ENCODE results near the gene OR6P1.

OR6P1 gene

GRCh38 chr1:158570480-158570879, at the start of gene OR6P1:
TSS of gene OR6P1 (minus strand) at chr1:158570580. CDS start at chr1:158563604, 6,976 bp downstream.
- DNase-seq, result no peak

GRCh38 chr1:158613764-158614163, 43.4 kb upstream of the OR6P1 start:
- DNase-seq, result no peak

GRCh38 chr1:158611916-158612315, 41.5 kb upstream of the OR6P1 start:
- no peak for DNase-seq

GRCh38 chr1:158607296-158607695, 36.9 kb upstream of the OR6P1 start:
- no peak for DNase-seq

GRCh38 chr1:158604968-158605367, 34.6 kb upstream of the OR6P1 start, which contains the start of gene OR10Z1:
TSS of gene OR10Z1 (plus strand) at chr1:158605268. CDS start at chr1:158606439, 1,171 bp downstream.
- DNase-seq, result no peak

- DNase-seq, result no peak
Observed at GRCh38 chr1:158600735-158601134, 30.4 kb upstream of the OR6P1 start.

- DNase-seq, result no peak
Observed at GRCh38 chr1:158586942-158587341, 16.6 kb upstream of the OR6P1 start.

- DNase-seq, result no peak
Observed at GRCh38 chr1:158583962-158584361, 13.6 kb upstream of the OR6P1 start.

- DNase-seq, result no peak
Observed at GRCh38 chr1:158579733-158580132, 9.4 kb upstream of the OR6P1 start, which contains the start of gene OR10X1. TSS of gene OR10X1 (minus strand) at chr1:158579899. CDS start at chr1:158579899, 0 bp downstream.

- no peak for DNase-seq
Observed at GRCh38 chr1:158577561-158577960, 7.2 kb upstream of the OR6P1 start.

GRCh38 chr1:158572226-158572625, 1.8 kb upstream of the OR6P1 start:
- no peak for DNase-seq

GRCh38 chr1:158564608-158565007, 5.8 kb downstream of the OR6P1 start:
- DNase-seq, result no peak

- DNase-seq, result no peak
Observed at GRCh38 chr1:158563853-158564252, 6.5 kb downstream of the OR6P1 start.

GRCh38 chr1:158559696-158560095, 10.7 kb downstream of the OR6P1 start:
- DNase-seq, result no peak

GRCh38 chr1:158554352-158554751, 16.0 kb downstream of the OR6P1 start, which contains the start of gene OR6Y1:
TSS of gene OR6Y1 (minus strand) at chr1:158554405. CDS start at chr1:158548105, 6,300 bp downstream.
- DNase-seq, result no peak

- DNase-seq, result no peak
Observed at GRCh38 chr1:158552296-158552695, 18.1 kb downstream of the OR6P1 start.

GRCh38 chr1:158547533-158547932, 22.8 kb downstream of the OR6P1 start:
- no peak for DNase-seq

- DNase-seq, result no peak
Observed at GRCh38 chr1:158537609-158538008, 32.8 kb downstream of the OR6P1 start.

GRCh38 chr1:158534496-158534895, 35.9 kb downstream of the OR6P1 start:
- DNase-seq, result no peak

- DNase-seq, result no peak
Observed at GRCh38 chr1:158527190-158527815, 43.1 kb downstream of the OR6P1 start.

- no peak for DNase-seq
Observed at GRCh38 chr1:158521666-158522058, 48.7 kb downstream of the OR6P1 start.

- DNase-seq, result no peak
Observed at GRCh38 chr1:158520955-158521665, 49.3 kb downstream of the OR6P1 start.

GRCh38 chr1:158520021-158520420, 50.4 kb downstream of the OR6P1 start:
- DNase-seq, result no peak

GRCh38 chr1:158516966-158517365, 53.4 kb downstream of the OR6P1 start:
- DNase-seq, result no peak

All from activated CD4-positive, alpha-beta T cell treated with anti-CD3 and anti-CD28 coated beads for 1 hour (primary cell).